ENCODE data around the gene APRT.
"Not testable (repeated sequence)": the region's sequence is repeated elsewhere in the genome, so short reads cannot be mapped to it uniquely, and the experiment has no call there.

APRT gene

DNA sequence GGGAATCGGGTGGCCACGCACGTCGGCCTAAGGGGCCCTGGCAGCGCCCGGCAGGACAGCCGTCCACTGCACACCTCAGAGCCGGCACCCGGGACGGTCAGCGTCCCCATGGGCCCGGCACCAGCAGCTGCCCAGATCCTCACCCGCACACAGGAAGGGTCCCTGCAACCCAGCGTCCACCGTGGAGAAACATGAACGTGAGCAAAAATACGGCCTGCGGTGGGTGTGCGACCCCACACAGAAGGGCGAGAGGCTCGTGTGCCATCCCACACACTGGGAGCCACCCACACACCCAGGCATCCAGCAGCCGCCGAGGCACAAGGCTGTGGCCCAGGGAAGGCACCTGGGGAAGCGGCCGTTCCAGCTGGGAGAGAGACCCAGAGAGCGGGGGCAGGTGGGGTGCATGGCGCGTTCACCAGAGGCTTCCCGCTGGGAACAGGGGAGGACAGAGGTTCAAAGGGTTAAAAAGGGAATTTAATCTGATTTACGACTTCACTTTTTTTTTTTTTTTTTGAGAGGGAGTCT, 33.1 kb downstream of the APRT start:
- peaks cover 78 to 100% (median 99%) of the 10 kb centered on the region in 11 experiments; a peak in 21 of 22 replicates for H4K20me1 ChIP-seq
- peak overlapping the region; percentile 95 to 100 (median 99) for H3K4me2 ChIP-seq
- H3K4me1 ChIP-seq, result peaks cover 97 to 100% (median 99%) of the 10 kb centered on the region in 10 experiments
- no peaks in the 10 kb centered on the region for H3K9me3 ChIP-seq (replicated peaks in 1 of 11)
- H3K4me3 ChIP-seq, result peak overlapping the region in 9 of 10 experiments; percentile 10 to 57 (median 22); a peak in 10 of 20 replicates
- H3K27me3 ChIP-seq, result no peaks in the 10 kb centered on the region
- H3K27ac ChIP-seq, result peak overlapping the region in 10 of 11 experiments; percentile 44 to 92 (median 60); a peak in 17 of 22 replicates
- no peak for TF ChIP-seq Cebpa-rat (IDR thresholded peaks at IDR 0.05)
- peaks cover 0 to 23% (median 5%) of the 10 kb centered on the region in 11 experiments; a peak in 10 of 22 replicates for H3K36me3 ChIP-seq
- H3K9ac ChIP-seq, result peak overlapping the region; percentile 53 to 94 (median 68); a peak in 19 of 22 replicates

DNA sequence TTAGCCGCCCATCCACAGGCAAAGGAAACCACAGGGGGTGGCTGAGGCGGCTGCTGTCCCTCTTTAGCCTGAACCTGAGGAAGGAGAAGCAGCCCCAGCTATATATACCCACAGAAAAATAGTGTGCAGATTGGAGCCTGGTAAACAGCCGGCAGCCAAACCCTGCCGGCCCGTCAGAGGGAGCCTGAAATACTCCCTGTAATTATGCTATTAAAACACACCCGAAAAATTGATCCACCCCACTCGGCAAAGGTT, 33.5 kb downstream of the APRT start:
- peaks cover 82 to 100% (median 99%) of the 10 kb centered on the region in 11 experiments; a peak in 21 of 22 replicates for H4K20me1 ChIP-seq
- peaks cover 0 to 23% (median 5%) of the 10 kb centered on the region in 11 experiments; a peak in 10 of 22 replicates for H3K36me3 ChIP-seq
- peak overlapping the region in 10 of 11 experiments; percentile 44 to 92 (median 60); a peak in 20 of 22 replicates for H3K27ac ChIP-seq
- no peaks in the 10 kb centered on the region for H3K9me3 ChIP-seq (replicated peaks in 1 of 11)
- peak overlapping the region; percentile 95 to 100 (median 99) for H3K4me2 ChIP-seq
- no peaks in the 10 kb centered on the region for H3K27me3 ChIP-seq
- peaks cover 97 to 100% (median 99%) of the 10 kb centered on the region in 10 experiments for H3K4me1 ChIP-seq
- H3K9ac ChIP-seq, result peak overlapping the region; percentile 53 to 94 (median 68); a peak in 20 of 22 replicates
- H3K4me3 ChIP-seq, result peak overlapping the region in 9 of 10 experiments; percentile 10 to 57 (median 22); a peak in 11 of 20 replicates
- TF ChIP-seq Cebpa-rat (IDR thresholded peaks at IDR 0.05), result no peak

DNA sequence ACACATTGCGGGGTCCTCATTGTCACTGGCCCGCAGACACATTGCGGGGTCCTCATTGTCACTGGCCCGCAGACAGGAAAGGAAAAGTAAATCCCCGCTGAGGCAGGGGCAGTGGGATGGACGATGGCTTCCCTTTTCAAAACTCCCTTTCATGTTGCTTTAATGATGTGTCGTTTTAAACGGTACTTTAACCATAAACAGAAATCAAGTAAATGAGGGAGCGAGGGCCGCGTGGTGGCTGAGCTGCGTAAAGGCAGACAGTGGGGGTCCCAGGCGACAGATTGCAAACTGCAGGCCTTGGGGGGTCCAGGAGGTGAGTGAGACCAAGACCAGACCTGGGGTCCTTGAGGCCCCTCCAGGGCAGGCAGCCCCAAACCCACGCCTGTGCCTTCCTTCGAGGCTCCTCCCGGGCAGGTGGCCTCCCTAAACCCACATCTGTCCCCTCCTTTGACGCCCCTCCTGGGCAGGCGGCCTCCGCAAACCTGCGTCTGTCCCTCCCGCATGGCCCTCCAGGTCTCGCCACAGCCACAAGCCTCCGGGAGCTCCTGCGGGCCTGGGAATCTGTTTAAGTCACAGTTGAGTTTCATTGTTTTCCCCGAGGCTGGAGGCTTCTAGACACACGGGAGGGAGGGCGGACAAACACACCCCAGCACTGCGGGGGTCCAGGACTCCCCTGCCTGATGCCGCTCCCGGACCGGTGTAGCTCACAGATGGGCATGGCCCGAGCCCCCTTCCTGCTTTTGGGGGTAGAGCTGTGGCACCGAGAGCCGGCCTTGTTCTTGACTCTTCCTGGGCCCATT, 34.1 kb downstream of the APRT start:
- TF ChIP-seq Cebpa-rat (IDR thresholded peaks at IDR 0.05), result no peak
- peaks cover 97 to 100% (median 99%) of the 10 kb centered on the region in 10 experiments for H3K4me1 ChIP-seq
- H3K9ac ChIP-seq, result peak overlapping the region; percentile 53 to 94 (median 68); a peak in 20 of 22 replicates
- H4K20me1 ChIP-seq, result peaks cover 82 to 100% (median 99%) of the 10 kb centered on the region in 11 experiments; a peak in 21 of 22 replicates
- H3K27me3 ChIP-seq, result no peaks in the 10 kb centered on the region
- H3K27ac ChIP-seq, result peak overlapping the region in 10 of 11 experiments; percentile 44 to 92 (median 60); a peak in 20 of 22 replicates
- H3K36me3 ChIP-seq, result peaks cover 0 to 23% (median 5%) of the 10 kb centered on the region in 11 experiments; a peak in 10 of 22 replicates
- no peaks in the 10 kb centered on the region for H3K9me3 ChIP-seq (replicated peaks in 1 of 11)
- peak overlapping the region; percentile 95 to 100 (median 99) for H3K4me2 ChIP-seq
- peak overlapping the region in 9 of 10 experiments; percentile 10 to 57 (median 22); a peak in 11 of 20 replicates for H3K4me3 ChIP-seq

DNA sequence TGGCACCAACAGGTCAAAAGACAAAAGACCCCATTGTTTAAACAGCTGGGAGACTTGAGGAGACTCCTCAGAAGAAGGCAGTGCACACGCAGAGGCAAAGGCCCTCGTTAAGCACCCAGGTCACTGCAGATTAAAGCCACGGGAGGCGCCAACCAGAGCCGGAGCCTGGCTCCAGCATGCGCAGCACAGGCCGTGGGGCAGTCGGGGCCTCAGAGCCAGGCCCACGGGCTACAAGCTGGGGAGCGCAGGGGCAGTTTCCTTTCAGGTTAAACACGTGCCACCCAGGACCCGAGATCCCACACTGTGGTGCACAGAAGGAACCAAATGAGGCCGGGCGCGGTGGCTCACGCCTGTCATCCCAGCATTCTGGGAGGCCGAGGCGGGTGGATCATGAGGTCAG, 35.9 kb downstream of the APRT start:
- no peaks in the 10 kb centered on the region for H3K9me3 ChIP-seq (replicated peaks in 1 of 11)
- peaks cover 97 to 100% (median 99%) of the 10 kb centered on the region in 10 experiments for H3K4me1 ChIP-seq
- peaks cover 0 to 23% (median 5%) of the 10 kb centered on the region in 11 experiments; a peak in 10 of 22 replicates for H3K36me3 ChIP-seq
- H3K27ac ChIP-seq, result peak overlapping the region in 1 of 11 experiments; percentile 20; a peak in 1 of 22 replicates
- H3K4me2 ChIP-seq, result peak overlapping the region; percentile 19 to 100 (median 96); a peak in 10 of 22 replicates
- H3K9ac ChIP-seq, result no peak overlapping the region
- H3K4me3 ChIP-seq, result no peak overlapping the region
- H3K27me3 ChIP-seq, result no peaks in the 10 kb centered on the region
- TF ChIP-seq Cebpa-rat (IDR thresholded peaks at IDR 0.05), result no peak
- H4K20me1 ChIP-seq, result peaks cover 83 to 100% (median 99%) of the 10 kb centered on the region in 11 experiments; a peak in 21 of 22 replicates

DNA sequence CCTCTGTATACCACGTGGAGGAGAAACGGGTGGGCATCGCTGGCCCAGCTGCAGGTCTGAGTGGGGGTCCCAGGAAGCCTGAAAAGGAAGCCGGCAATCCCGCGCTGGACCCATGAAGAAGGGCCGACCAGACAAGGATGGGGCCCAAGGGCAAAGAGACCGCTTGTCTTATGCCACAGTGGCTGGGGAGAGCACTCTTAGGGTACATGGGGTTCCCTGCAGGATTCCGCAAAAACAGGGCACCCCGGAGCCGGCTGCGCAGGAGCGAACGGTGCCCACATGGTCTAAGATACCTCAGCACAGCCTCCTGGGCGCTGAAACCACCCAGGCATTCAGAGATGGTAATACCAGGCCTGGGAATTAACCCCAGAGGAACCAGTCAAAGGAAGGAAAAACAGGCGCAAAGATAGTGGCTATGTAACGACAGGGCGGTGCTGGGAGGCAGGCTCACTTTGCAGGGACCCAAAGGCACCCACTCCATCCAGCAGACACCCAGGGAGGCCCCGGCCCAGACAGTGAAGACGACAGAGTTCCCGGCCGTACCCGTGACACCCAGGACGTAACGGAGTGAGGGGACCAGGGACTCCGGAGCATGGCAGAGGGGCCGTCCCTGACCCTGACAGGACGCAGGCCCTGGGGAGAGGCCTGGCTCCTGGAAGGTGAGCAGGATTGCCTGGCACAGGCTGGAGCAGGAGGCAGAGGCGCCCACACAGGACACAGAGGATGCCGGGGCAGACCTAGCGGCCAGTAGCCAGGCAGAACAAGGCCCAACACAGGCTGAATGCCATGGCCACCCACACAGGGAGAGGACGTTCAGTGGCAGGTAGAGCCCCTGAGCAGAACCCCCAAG, 37.0 kb downstream of the APRT start:
- H3K4me2 ChIP-seq, result peak overlapping the region; percentile 89 to 100 (median 98)
- peaks cover 97 to 100% (median 99%) of the 10 kb centered on the region in 10 experiments for H3K4me1 ChIP-seq
- H3K9me3 ChIP-seq (replicated peaks in 1 of 11), result no peaks in the 10 kb centered on the region
- H3K27ac ChIP-seq, result peak overlapping the region in 3 of 11 experiments; percentile 25 to 96 (median 27); a peak in 4 of 22 replicates
- no peaks in the 10 kb centered on the region for H3K27me3 ChIP-seq
- H3K36me3 ChIP-seq, result peaks cover 0 to 23% (median 5%) of the 10 kb centered on the region in 11 experiments; a peak in 10 of 22 replicates
- peak overlapping the region in 10 of 11 experiments; percentile 3 to 85 (median 42); a peak in 13 of 22 replicates for H3K9ac ChIP-seq
- 0 out of 20 replicates have a peak overlapping the region, but pooled peaks of 1 of the 10 experiments have one; percentile 4 for H3K4me3 ChIP-seq
- peaks cover 92 to 100% (median 99%) of the 10 kb centered on the region in 11 experiments; a peak in 21 of 22 replicates for H4K20me1 ChIP-seq
- no peak for TF ChIP-seq Cebpa-rat (IDR thresholded peaks at IDR 0.05)

DNA sequence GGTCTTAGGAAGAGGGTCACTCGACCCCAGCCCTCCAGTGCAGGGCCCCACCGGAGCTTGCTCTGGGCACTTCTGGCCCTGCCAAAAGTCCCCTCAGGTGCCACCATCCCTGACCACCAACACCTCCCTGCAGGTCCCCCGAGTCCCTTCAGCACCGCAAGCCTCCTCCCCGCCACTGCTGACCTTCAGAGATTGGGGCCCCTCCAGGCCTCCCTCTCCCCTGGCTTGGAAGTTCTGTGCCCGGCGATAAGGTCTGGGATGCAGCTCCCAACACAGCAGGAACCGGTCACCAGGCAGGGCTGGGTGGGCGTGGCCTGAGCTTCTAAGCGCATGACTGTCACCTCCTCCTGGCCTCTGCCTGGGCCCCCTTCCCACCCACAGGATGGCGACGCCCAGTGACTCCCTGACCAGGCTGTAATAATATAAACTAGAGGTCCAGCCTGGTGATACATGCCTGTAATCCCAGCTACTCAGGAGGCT, 37.9 kb downstream of the APRT start:
- Histone ChIP-seq H3K27ac (peak overlapping the region in 7 of 11 experiments; percentile 15 to 96 (median 90); a peak in 10 of 22 replicates), H3K27me3 (no peaks in the 10 kb centered on the region), H4K20me1 (peaks cover 92 to 100% (median 100%) of the 10 kb centered on the region in 11 experiments; a peak in 21 of 22 replicates), H3K36me3 (peaks cover 0 to 23% (median 5%) of the 10 kb centered on the region in 11 experiments; a peak in 10 of 22 replicates), H3K4me1 (peaks cover 97 to 100% (median 99%) of the 10 kb centered on the region in 10 experiments), H3K4me3 (no peak overlapping the region; a peak in 1 of 20 replicates), H3K9ac (peak overlapping the region; percentile 3 to 85 (median 45); a peak in 14 of 22 replicates), H3K9me3 (replicated peaks in 1 of 11) (no peaks in the 10 kb centered on the region), H3K4me2 (peak overlapping the region; percentile 89 to 100 (median 98))
- no peak for TF ChIP-seq Cebpa-rat (IDR thresholded peaks at IDR 0.05)

DNA sequence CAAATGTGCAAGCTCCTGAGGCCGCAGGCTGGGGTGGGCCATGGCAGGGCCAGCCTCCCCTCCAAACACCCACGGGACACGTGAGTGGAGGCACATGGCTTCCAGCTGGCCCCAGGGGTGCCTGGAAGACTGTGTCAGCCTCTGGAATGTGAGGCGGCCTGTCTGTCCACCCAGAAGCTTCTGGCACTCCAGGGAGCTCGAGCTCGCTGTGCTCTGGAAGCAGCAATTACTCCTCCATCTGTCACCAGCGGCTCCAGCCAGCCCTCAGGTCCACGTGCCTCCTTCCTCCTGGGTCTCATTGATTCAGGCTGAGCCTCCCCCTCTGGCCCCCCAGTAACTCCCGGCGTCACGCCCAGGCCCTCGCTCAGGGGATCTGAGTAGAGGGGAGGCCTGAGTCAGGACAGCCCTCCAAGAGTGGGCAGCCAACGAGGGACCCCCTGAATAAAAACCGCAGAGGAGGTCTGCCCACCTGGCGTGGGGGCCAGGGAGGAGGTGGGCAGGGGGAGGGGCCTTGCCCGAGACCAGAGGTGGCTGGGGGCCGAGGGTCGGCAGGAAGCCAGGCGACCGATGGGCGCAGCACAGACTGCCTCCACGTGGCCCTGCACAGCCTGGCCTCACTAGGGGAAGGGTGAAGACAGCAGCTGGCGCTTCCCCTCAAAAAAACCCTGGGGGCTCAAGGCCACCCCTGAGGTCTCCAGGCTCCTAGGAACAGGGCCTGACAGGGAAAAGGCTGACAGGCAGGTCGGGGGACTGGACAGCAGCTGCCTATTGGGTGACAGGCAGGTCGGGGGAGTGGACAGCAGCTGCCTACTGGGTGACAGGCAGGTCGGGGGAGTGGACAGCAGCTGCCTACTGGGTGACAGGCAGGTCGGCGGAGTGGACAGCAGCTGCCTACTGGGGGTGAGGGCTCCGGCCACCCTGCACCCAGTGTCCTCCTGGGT, 38.6 kb downstream of the APRT start:
- no peak for TF ChIP-seq Cebpa-rat (IDR thresholded peaks at IDR 0.05)

DNA sequence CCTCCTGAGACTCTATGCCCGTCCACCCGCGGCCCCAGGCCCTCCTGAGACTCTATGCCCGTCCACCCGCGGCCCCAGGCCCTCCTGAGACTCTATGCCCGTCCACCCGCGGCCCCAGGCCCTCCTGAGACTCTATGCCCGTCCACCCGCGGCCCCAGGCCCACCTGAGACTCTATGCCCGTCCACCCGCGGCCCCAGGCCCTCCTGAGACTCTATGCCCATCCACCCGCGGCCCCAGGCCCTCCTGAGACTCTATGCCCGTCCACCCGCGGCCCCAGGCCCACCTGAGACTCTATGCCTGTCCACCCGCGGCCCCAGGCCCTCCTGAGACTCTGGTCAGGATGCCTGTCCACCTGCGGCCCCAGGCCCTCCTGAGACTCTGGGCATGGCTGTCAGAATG, 39.9 kb downstream of the APRT start:
- peaks cover 94 to 100% (median 100%) of the 10 kb centered on the region in 11 experiments for H4K20me1 ChIP-seq
- peak overlapping the region; percentile 23 to 85 (median 74); a peak in 20 of 22 replicates for H3K9ac ChIP-seq
- H3K27ac ChIP-seq, result peak overlapping the region in 10 of 11 experiments; percentile 1 to 96 (median 82); a peak in 17 of 22 replicates
- H3K27me3 ChIP-seq; H3K9me3 ChIP-seq (replicated peaks in 1 of 11): not testable (repeated sequence)
- H3K4me3 ChIP-seq, result peak overlapping the region in 2 of 10 experiments; percentile 14 to 51; a peak in 2 of 20 replicates
- peaks cover 0 to 13% (median 5%) of the 10 kb centered on the region in 11 experiments; a peak in 10 of 22 replicates for H3K36me3 ChIP-seq
- H3K4me1 ChIP-seq, result peaks cover 97 to 100% (median 99%) of the 10 kb centered on the region in 10 experiments
- peak overlapping the region; percentile 89 to 100 (median 98) for H3K4me2 ChIP-seq

More for the DNA sequence above, 38.6 kb downstream of the APRT start:
- Histone ChIP-seq H3K4me2 (peak overlapping the region; percentile 89 to 100 (median 98)), H3K9ac (peak overlapping the region; percentile 12 to 85 (median 45); a peak in 16 of 22 replicates), H3K27me3 (no peaks in the 10 kb centered on the region), H4K20me1 (peaks cover 94 to 100% (median 100%) of the 10 kb centered on the region in 11 experiments), H3K27ac (peak overlapping the region in 8 of 11 experiments; percentile 15 to 96 (median 66); a peak in 14 of 22 replicates), H3K9me3 (replicated peaks in 1 of 11) (no peaks in the 10 kb centered on the region), H3K4me1 (peaks cover 97 to 100% (median 99%) of the 10 kb centered on the region in 10 experiments), H3K36me3 (peaks cover 0 to 23% (median 5%) of the 10 kb centered on the region in 11 experiments; a peak in 10 of 22 replicates), H3K4me3 (no peak overlapping the region; a peak in 1 of 20 replicates)
